AML-193 (cell line): ENCODE measurements around the gene NLGN3.

Experiments
- DNase-seq, 2 experiments: peaks; one replicate each; lab custom pipeline; 2025; lab: John Stamatoyannopoulos, UW

Gene NLGN3

GRCh38 chrX:71214152-71214551 lies 69.5 kb downstream of the NLGN3 start:
- no peak for DNase-seq

- no peak for DNase-seq
Measured at GRCh38 chrX:71214604-71215337, 70.1 kb downstream of the NLGN3 start.

GRCh38 chrX:71215338-71215912 lies 70.8 kb downstream of the NLGN3 start:
- no peak for DNase-seq

GRCh38 chrX:71216485-71216884 lies 71.8 kb downstream of the NLGN3 start:
- DNase-seq, result no peak

GRCh38 chrX:71217298-71217697 lies 72.7 kb downstream of the NLGN3 start:
- no peak for DNase-seq
